CD4-positive, alpha-beta T cell treated with Interleukin-2 at 100 ng/mL for 4 hours (primary cell): ENCODE measurements around the gene SMAP2.
"Not testable (repeated sequence)": the region's sequence is repeated elsewhere in the genome, so short reads cannot be mapped to it uniquely, and the experiment has no call there.

Source experiments
- DNase-seq: peaks from one replicate; pipeline ENCODE4 v3.0.0-alpha.2; 2020; ENCODE audit warnings: low spot score

SMAP2 gene

GRCh38 chr1:40373323-40374283 lies at the start of gene SMAP2:
TSS of gene SMAP2 (plus strand) at chr1:40373727. CDS start at chr1:40374121, 394 bp downstream.
- peak; percentile 94 for DNase-seq

DNA sequence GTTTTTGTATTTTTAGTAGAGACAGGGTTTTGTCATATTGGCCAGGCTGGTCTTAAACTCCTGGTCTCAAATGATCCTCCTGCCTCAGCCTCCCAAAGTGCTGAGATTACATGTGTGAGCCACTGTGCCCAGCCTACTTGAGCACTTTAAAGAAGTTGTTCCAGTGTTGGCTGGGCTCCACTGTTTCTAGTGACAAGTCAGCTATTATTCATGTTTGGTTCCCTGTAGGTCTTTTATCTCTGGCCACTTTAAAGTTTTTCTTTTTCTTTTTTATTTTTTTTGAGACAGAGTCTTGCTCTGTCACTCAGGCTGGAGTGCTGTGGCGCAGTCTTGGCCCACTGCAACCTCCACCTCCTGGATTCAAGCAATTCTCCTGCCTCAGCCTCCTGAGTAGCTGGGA lies 42.1 kb upstream of the SMAP2 start:
- not testable (repeated sequence) for DNase-seq

GRCh38 chr1:40332695-40333094 lies 40.8 kb upstream of the SMAP2 start:
- DNase-seq = no peak

- DNase-seq = no peak
Observed at GRCh38 chr1:40337443-40337842, 36.1 kb upstream of the SMAP2 start.

DNA sequence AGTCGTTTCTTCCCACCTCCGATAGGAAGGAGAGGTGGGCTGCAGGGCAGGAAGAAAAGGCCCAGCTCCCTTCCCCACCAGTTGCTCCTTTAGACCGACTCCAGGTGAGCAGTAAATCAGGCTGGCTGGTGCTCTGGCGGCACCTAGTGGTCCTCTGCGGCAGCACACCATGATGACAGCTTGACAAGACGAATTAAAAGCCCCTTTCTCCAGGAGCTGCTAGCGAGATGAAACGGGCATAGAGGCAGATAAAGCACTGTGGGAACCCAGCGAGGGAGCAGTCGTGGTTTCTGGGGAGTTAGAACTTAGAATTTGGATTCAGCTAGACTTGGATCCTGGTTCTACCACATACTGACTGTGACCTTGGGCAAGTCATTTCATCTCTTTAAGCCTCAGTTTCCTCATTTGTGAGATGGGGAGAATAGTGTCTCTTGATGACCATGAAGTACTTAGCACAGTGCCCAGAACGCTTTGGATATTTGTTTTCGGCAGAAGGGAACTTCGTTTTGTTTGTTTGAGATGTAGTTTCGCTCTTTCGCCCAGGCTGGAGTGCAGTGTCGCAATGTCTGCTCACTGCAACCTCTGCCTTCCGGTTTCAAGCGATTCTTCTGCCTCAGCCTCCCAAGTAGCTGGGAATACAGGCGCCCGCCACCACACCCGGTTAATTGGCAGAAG lies 34.6 kb upstream of the SMAP2 start:
- DNase-seq = peak; percentile 94

DNA sequence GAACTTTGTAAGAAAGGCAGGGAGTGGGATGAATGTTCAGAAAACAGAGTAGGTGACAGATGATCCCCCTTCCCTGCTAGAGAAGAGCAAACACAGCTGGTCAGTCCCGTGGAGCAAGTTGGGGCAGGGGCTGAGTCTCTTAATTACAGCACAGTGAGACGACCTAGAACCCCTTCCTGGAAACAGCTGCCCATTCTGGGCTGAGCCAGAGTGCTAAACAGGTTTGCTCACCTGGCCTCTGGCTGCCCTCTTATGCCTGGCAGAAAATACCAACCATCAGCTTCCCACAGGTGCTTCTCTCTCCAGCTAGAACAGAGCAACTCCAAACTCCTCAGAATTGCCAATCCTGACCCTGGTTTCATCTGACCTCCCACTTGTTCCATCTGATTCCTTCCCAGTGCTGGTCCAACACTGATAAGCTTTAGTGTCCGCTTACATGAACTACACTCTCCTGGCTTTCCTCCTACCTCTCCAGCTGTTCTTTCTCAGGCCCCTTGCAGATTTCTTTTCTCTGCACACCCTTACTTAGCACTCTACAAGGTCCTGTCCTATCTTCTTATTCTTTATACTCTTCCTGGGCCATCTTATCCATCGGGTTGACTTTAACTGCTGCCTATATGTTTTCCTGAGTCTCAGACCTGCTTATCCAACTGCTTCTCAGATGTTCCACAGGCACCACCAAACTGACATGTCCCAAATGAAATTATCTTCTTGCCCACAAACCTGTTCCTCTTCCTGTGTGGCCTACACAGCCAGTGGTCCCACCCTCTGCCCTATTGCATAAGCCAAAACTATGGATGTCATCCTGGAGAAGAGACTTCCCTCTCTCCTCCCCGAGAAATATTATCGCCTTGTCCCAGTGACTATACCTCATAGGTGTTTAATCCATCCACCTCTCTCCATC lies 33.9 kb upstream of the SMAP2 start:
- DNase-seq = no peak

DNA sequence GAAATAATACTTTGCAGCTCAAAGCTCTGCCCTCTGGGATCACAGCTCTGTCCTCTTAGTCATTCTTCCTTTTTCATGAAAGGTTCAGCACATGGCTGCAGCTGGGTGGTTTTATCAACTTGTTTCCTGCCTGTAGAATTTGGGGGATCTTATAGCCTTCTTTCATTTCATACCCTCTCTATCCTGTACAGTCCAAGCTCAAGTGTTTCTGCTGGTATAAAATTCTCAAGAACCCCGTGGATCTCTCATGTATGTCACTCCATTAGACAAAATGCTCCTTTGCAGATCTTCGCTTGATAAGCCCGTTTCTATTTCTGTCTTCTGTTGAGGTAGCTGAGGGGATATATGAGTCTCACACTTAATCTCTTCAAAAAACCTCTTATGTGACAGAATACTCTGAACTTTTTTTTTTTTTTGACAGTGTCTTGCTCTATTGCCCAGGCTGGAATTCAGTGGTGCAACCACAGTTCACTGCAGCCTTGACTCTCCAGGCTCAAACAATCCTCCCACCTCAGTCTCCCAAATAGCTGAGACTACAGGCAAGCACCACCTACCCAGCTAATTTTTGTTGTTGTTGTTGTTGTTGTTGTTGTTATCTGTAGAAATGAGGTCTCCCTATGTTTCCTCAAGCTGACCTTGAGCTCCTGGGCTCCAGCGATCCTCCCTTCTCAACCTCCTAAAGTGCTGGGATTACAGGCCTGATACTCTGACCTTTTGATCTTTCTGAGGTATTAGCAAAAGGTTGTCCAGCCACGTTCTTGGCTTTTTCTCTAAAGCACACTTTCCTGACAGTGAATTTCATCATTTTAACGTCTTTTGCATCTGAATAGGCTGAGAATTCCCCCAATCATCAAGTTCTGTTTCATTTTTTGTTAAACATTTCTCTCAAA lies 31.8 kb upstream of the SMAP2 start:
- no peak for DNase-seq

DNA sequence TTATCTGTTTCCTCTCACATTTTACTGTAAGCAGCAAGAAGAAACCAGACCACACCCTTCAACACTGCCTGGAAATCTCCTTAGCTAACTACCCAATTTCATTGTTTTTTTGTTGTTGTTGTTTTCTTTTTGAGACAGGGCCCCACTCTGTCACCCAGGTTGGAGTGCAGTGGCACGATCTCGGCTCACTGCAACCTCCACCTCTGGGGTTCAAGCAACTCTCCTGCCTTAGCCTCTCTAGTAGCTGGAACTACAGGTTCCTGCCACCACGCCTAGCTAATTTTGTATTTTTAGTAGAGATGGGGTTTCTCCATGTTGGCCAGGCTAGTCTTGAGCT lies 31.2 kb upstream of the SMAP2 start:
- DNase-seq = not testable (repeated sequence)

DNA sequence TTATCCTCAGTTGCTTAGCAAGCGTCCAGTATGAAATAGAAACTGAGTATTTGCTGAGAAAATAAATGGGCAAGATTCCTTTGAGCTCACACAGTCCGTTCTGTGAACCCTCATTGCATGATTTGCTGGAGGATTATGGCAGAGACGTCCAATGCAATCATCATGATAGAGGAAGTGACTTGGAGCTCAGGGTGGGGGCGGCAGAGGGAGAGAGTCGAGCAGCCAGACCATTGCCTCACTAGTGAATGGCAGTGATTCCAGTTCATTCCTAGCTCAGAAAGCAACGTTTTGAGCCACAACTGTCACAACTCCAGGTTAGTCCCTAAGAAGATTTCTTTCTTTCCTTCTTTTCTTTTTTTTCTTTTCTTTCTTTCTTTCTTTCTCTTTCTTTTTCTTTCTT lies 28.9 kb upstream of the SMAP2 start:
- peak; percentile 10 for DNase-seq

- DNase-seq = no peak
Observed at GRCh38 chr1:40350391-40350790, 23.1 kb upstream of the SMAP2 start.

DNA sequence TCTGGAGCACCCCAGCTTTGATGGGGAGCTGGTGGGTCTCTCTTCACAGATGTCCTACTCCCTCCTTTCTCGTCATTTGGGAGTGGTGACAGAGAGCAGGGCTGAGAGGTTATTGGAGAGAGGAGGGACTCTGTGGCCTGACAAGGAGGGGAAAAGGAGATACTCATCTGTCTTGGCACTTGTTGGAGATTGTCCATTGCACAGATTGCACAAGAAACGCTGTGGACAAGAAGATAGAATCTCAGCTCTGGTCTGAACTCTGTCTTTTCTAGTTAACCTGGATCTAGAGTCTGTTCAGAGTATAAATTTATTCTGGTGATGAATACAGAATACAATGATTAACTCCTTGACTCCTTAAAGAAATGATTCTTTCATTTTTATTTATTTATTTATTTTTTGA lies 22.4 kb upstream of the SMAP2 start:
- DNase-seq = no peak

- DNase-seq = no peak
Observed at GRCh38 chr1:40352126-40352525, 21.4 kb upstream of the SMAP2 start.

- no peak for DNase-seq
Observed at GRCh38 chr1:40353082-40353481, 20.4 kb upstream of the SMAP2 start.

GRCh38 chr1:40357625-40358024 lies 15.9 kb upstream of the SMAP2 start:
- DNase-seq = no peak

DNA sequence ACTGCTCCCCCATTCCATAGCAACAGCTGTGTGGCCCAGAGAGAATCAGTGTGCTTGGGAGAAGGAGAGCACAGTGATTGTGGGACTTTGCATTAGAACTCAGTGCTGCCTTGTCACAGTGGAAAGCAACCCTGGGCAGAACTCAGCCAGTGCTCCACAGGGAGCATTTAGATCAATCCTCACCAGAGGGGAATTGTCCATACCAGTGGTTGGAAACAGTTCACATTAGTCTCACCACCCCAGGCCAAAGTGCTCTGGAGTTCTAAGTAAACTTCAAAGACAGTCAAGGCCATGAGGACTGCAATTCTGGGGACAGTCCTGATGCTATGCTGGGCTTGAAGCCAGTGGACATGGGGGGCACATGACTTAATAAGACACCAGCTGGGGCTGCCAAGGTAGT lies 12.9 kb upstream of the SMAP2 start:
- no peak for DNase-seq

GRCh38 chr1:40361201-40361600 lies 12.3 kb upstream of the SMAP2 start:
- DNase-seq = no peak

DNA sequence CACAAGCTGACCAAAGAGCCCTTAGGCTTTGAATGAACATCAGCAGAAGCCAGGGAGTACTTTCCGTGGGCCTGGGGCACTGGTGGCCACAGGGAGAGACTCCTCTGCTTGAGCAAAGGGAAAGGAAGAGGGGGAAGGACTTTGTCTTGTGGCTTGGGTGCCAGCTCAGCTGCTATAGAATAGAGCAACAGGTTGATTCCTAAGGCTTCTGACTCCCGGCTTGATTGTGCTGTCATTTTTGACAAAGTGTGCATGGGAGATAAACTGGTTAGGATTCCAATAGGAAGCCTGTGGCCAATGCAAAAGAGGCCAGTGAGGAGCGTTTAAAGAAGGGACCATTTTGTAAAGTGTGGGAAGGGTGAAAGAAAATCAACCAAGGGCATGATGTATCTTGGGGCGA lies 11.9 kb upstream of the SMAP2 start:
- no peak for DNase-seq

GRCh38 chr1:40362199-40362598 lies 11.3 kb upstream of the SMAP2 start:
- no peak for DNase-seq

GRCh38 chr1:40362699-40363098 lies 10.8 kb upstream of the SMAP2 start:
- no peak for DNase-seq

- DNase-seq = no peak
Observed at GRCh38 chr1:40363721-40364120, 9.8 kb upstream of the SMAP2 start.

DNA sequence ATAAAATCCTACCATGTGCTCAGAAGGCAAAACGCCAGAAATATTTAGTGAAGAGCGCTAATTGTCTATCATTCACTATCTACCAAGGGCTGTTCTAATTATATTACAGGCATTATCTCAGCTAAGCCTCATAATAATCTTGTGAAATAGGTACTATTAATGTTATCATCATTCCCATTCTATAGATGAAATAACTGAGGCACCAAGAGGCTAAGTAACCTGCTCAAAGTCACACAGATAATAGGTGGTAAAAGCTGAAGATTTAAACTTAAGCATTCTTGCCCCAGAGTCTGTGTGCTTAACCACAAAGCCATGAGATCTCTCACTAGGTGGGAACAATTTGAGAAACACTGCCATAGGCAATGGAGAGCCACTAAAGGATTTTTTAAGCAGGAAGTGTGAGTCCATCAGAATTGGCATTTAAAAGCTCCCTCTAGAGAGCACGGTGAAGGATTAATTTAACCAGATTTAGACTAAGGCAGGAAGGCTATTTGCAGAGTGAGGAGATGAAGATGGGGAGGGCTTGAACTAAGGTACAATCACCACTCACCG lies 1.7 kb upstream of the SMAP2 start:
- no peak for DNase-seq
